ENCODE results near the gene NFU1.

The NFU1 gene

GRCh38 chr2:69353360-69353759 is 83.9 kb downstream of the NFU1 start:
- in situ Hi-C loops (cut with MboI; ENCODE audit: low sequenced_read_pairs) = no loop called here

GRCh38 chr2:69348781-69349180 is 88.5 kb downstream of the NFU1 start:
- in situ Hi-C loops (cut with MboI; ENCODE audit: low sequenced_read_pairs) = no loop called here

Data from HL-60/S4 treated with phorbol 12-myristate 13-acetate at 8.2 ng/mL for 4 days and 3 days (cell line).